Body of pancreas (tissue), 4 donors: ENCODE measurements around the gene STX18. TPM values are rescaled to one million over a fixed set of nuclear protein-coding genes. Genes with fewer than 3 reads are reported as not detected.

Experiments used
- ATAC-seq: fragments of 150-250 bp; one replicate; pipeline ENCODE4 v1.9.1; 2016
- DNase-seq, 4 donors: peaks; one replicate each; pipeline ENCODE4 v3.0.0-alpha.2; 2019
- H3K27ac ChIP-seq, 4 donors: fragments of 200-600 bp; sonication (generic); 1 replicate in 3 of 4; 2 replicates in 1 of 4; pipeline versions ENCODE4 v1.5.1 to v1.6.1; 2016 to 2019; ENCODE audit warnings: mild to moderate bottlenecking in 1 of 4, mixed read lengths in 1 of 4, moderate library complexity in 1 of 4
- H3K27me3 ChIP-seq, 2 donors: fragments of 200-600 bp; sonication (generic); one replicate each; pipeline ENCODE4 v1.6.0; 2016; ENCODE audit warnings: mild to moderate bottlenecking in 1 of 2
- H3K36me3 ChIP-seq, 2 donors: fragments of 200-600 bp; sonication (generic); replicated peaks in 1 of 2; 2 replicates each; pipeline ENCODE4 v1.5.1; 2016; ENCODE audit warnings: low read depth in 2 of 2; ENCODE audit not compliant: insufficient read depth in 1 of 2
- H3K4me1 ChIP-seq: fragments of 200-600 bp; sonication (generic); one replicate; pipeline ENCODE4 v1.6.0; 2016
- H3K4me3 ChIP-seq, 2 donors: fragments of 200-600 bp; sonication (generic); 1 replicate in 1 of 2; 2 replicates in 1 of 2; pipeline ENCODE4 v1.5.1; 2016 to 2019
- H3K9me3 ChIP-seq, 3 donors: fragments of 200-600 bp; sonication (generic); 1 replicate in 2 of 3; 2 replicates in 1 of 3; pipeline ENCODE4 v1.5.1; 2016
- POLR2A ChIP-seq, 3 donors: fragments of 450-650 bp; IDR thresholded peaks; one replicate each; pipeline ENCODE4 v1.6.1; 2016; ENCODE audit warnings: antibody characterized with exemption in 3 of 3, mild to moderate bottlenecking in 2 of 3
- WGBS, 2 donors: methylation state at CpG; one replicate each; pipeline ENCODE4 v1.1.5; 2017; 5-methylcytosine and 5-hydroxymethylcytosine counted together
- intact Hi-C: fragments of 100-400 bp; cut with DNase I; formaldehyde crosslinking; loops from one replicate; pipeline ENCODE4 v1.15.1; 2023
- total RNA-seq, 2 donors: library from RNA; depleted of rRNA; stranded (reverse); fragments of >200 nt; gene quantifications; one replicate each; pipeline ENCODE4 v1.1.0, GENCODE V29; 2016
- TF ChIP-seq, protein P1 (sequence below), 7 experiments: fragments of 450-650 bp in 4 of 7; fragments of 200-600 bp in 3 of 7; sonication (generic) in 3 of 7; IDR thresholded peaks; one replicate each; pipeline ENCODE4 v1.5.1; 2016 to 2019; ENCODE audit warnings: antibody characterized with exemption in 7 of 7

STX18 gene
- total RNA-seq, 2 donors from 2014 or later: 13.5 to 53.4 TPM

DNA sequence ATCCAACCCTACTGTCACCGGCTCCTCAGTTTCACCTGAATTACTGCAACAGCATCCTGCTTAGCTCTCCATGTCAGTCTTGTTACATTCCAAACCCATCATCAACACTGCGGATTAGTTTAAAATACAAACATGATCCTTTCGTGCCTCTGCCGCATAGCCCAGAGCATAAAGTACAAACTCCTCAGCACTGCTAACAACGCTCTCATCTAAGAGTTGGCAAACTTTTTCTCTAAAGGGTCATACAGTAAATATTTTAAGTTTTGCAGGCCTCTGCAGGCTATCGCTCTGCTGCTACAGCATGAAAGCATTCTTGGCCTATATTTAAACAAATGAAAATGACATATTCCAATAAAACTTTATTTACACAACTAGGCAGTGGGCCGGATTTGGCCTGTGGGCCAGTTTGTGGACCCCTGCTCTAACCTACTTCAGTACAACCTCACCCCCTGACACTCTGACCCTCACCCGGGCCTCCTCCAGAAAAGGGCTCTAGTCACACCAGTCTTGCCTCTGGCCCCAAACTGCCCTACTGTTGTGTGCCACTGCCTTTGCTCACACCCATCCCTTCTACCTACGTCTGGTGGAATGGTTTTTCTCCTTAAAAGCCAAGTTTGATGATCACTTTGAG is 7.2 kb downstream of the STX18 start:
- ATAC-seq (no peak), DNase-seq (no peak)
- Histone ChIP-seq H3K27ac (no peak overlapping the region), H3K27me3 (no peaks in the 10 kb centered on the region), H3K9me3 (no peaks in the 10 kb centered on the region), H3K36me3 (no peaks in the 10 kb centered on the region), H3K4me3 (no peak overlapping the region), H3K4me1 (peaks cover 17% of the 10 kb centered on the region)
- intact Hi-C loops: no loop called here
- TF ChIP-seq POLR2A (IDR thresholded peaks at IDR 0.05): no peak
- TF ChIP-seq, protein P1, sequence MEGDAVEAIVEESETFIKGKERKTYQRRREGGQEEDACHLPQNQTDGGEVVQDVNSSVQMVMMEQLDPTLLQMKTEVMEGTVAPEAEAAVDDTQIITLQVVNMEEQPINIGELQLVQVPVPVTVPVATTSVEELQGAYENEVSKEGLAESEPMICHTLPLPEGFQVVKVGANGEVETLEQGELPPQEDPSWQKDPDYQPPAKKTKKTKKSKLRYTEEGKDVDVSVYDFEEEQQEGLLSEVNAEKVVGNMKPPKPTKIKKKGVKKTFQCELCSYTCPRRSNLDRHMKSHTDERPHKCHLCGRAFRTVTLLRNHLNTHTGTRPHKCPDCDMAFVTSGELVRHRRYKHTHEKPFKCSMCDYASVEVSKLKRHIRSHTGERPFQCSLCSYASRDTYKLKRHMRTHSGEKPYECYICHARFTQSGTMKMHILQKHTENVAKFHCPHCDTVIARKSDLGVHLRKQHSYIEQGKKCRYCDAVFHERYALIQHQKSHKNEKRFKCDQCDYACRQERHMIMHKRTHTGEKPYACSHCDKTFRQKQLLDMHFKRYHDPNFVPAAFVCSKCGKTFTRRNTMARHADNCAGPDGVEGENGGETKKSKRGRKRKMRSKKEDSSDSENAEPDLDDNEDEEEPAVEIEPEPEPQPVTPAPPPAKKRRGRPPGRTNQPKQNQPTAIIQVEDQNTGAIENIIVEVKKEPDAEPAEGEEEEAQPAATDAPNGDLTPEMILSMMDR (IDR thresholded peaks at IDR 0.05): no peak
- 95 to 96% methylated on average over 9 of the region's 9 CpGs for whole genome bisulfite sequencing, 2 donors

DNA sequence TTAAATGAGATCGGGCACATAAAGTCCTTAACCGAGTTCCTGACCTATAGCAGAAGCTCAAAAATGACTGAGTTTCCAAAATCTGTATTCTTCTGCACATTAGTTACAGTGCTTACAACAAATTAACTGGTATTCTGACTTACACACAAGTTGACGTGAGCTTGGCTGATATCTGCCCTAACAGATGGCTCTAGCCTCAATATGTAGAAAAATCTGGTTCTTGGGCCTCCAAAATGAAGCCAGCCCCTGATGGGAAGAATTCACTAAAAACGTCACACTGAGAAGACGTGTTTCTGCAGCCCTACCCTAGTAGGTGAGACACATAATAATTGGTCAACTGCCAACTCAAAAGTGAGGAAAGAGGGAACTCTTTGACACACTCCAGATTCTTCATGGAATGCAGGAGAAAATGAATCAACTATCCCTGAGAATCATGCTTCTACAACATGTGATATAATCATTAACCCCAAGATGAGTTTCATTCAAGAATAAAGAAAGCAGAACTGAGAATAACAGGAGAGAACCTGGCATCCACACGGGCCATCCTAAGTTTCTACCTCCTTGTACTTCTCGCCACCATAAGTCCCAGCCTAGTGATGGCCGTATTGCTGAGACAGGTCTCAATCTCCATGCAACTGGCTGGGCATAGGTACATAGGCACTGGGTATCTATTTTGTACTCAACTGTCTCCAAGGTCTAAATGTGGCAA is 8.2 kb downstream of the STX18 start:
- H3K4me3 ChIP-seq: no peak overlapping the region
- TF ChIP-seq, protein P1 (IDR thresholded peaks at IDR 0.05): no peak
- TF ChIP-seq POLR2A (IDR thresholded peaks at IDR 0.05): no peak

DNA sequence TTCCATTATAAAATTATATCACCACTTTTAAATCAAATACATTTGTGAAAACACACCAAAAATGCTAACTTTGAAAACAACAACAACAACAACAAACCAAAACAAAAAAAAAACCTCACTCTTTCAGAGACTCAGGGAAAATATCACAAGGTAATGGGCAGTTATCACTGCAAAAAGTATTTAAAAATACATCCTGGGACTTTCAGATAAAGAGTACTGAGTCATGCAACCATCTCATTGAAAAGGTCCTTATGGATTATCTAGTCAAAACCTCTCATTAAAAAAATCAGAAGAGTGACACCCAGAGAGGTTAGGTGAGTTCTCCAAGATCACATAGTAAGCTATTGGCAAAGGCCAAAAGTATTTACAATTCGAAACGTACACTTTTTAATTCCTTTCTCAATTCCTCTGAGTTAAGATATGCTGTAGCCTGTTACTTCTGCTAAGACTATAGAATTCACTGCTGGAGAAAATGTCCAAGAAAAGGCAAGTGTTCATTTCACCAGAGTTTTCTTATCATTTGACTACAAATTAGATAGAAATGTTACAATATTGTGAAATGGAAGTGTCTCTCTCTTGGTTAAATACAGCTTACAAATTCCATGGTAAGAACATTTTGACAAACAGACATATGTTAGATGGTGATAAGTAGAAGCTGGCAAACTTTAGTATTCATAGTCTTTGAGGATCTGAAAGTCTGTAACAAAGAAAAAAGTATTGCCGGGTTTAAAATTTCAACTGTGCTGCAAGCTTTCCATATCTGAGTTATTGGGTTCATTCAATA is 9.3 kb downstream of the STX18 start:
- TF ChIP-seq, protein P1 (IDR thresholded peaks at IDR 0.05): no peak
- no peak for TF ChIP-seq POLR2A (IDR thresholded peaks at IDR 0.05)
- H3K27ac ChIP-seq: no peak overlapping the region
- no peaks in the 10 kb centered on the region for H3K36me3 ChIP-seq
- DNase-seq (no peak), ATAC-seq (no peak)
- no peak overlapping the region for H3K4me3 ChIP-seq
- peaks cover 14% of the 10 kb centered on the region for H3K4me1 ChIP-seq
- intact Hi-C loops: no loop called here
- WGBS, 2 donors: 93 to 95% methylated on average over 3 of the region's 3 CpGs
- H3K9me3 ChIP-seq: no peaks in the 10 kb centered on the region
- no peaks in the 10 kb centered on the region for H3K27me3 ChIP-seq

More for the DNA sequence above, 8.2 kb downstream of the STX18 start:
- intact Hi-C loops: no loop called here
- Histone ChIP-seq H3K4me1 (peaks cover 14% of the 10 kb centered on the region), H3K9me3 (no peaks in the 10 kb centered on the region), H3K36me3 (no peaks in the 10 kb centered on the region), H3K27ac (no peak overlapping the region), H3K27me3 (no peaks in the 10 kb centered on the region)
- ATAC-seq: no peak
- DNase-seq: no peak
- WGBS, 2 donors: 87 to 93% methylated on average over 8 of the region's 8 CpGs

DNA sequence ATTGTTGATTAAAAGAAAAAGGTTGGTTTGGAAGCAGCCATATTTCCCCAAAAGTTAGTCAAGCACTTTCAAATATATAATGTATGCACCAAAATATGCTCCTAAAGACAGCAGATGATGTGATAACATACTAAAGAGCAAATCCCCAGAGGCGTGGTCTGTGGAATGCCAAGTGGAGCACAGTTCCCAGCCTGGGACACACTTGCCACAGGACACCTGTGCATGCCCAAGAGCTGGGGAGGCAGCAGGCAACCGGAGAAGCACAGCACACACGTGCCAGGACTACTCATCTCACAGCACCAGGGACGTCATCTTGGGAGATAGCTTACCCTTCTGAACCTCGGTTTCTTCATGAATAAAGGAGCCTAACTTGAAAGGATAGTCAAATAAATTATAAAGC is 12.5 kb downstream of the STX18 start:
- Histone ChIP-seq H3K36me3 (no peaks in the 10 kb centered on the region), H3K9me3 (no peaks in the 10 kb centered on the region), H3K4me3 (no peak overlapping the region), H3K4me1 (no peaks in the 10 kb centered on the region), H3K27me3 (no peaks in the 10 kb centered on the region), H3K27ac (no peak overlapping the region)
- no peak for TF ChIP-seq POLR2A (IDR thresholded peaks at IDR 0.05)
- TF ChIP-seq, protein P1 (IDR thresholded peaks at IDR 0.05): no peak
- intact Hi-C loops: no loop called here
- ATAC-seq (no peak), DNase-seq (no peak)
- 88 to 94% methylated on average over 5 of the region's 5 CpGs for WGBS, 2 donors
